Loucy (cell line): ENCODE data around the gene RCE1.

Experiments
- H2AFZ ChIP-seq: fragments of 200-600 bp; sonication (generic); 2 replicates; pipeline ENCODE4 v1.6.0; 2016; ENCODE audit warnings: antibody characterized with exemption, mild to moderate bottlenecking, low read length, moderate library complexity
- H3F3A ChIP-seq: fragments of 200-600 bp; 2 replicates; pipeline ENCODE4 v1.6.0; 2016; ENCODE audit warnings: antibody characterized with exemption, low read depth, mild to moderate bottlenecking
- H3K27me3 ChIP-seq: fragments of 200-600 bp; sonication (generic); 2 replicates; pipeline ENCODE4 v1.6.1; 2014; ENCODE audit warnings: low read length, mild to moderate bottlenecking; ENCODE audit not compliant: insufficient read depth, poor library complexity, severe bottlenecking
- H3K36me3 ChIP-seq: fragments of 200-600 bp; sonication (generic); 2 replicates; pipeline ENCODE4 v1.6.1; 2016; ENCODE audit warnings: low read length; ENCODE audit not compliant: insufficient read depth
- H3K4me1 ChIP-seq: fragments of 200-600 bp; sonication (generic); 2 replicates; pipeline ENCODE4 v1.5.1; 2014; ENCODE audit warnings: low read length, mild to moderate bottlenecking; ENCODE audit not compliant: insufficient read depth, poor library complexity, severe bottlenecking
- H3K4me2 ChIP-seq: fragments of 200-600 bp; sonication (generic); 2 replicates; pipeline ENCODE4 v1.6.0; 2014; ENCODE audit warnings: antibody characterized with exemption, low read length, low read depth, mild to moderate bottlenecking; ENCODE audit not compliant: poor library complexity, severe bottlenecking
- H3K4me3 ChIP-seq: fragments of 200-600 bp; sonication (generic); 2 replicates; pipeline ENCODE4 v1.5.1; 2014; ENCODE audit warnings: low read length, mild to moderate bottlenecking, mixed read lengths; ENCODE audit not compliant: poor library complexity, severe bottlenecking
- H3K79me2 ChIP-seq: fragments of 200-600 bp; sonication (generic); 2 replicates; pipeline ENCODE4 v1.6.1; 2014; ENCODE audit warnings: low read length; ENCODE audit not compliant: insufficient read depth
- H3K9ac ChIP-seq: fragments of 200-600 bp; sonication (generic); 2 replicates; pipeline ENCODE4 v1.6.0; 2014; ENCODE audit warnings: mild to moderate bottlenecking, low read depth, low read length, moderate library complexity; ENCODE audit not compliant: poor library complexity, severe bottlenecking
- H3K9me2 ChIP-seq: fragments of 200-600 bp; sonication (generic); replicated peaks from 2 replicates; pipeline ENCODE4 v1.6.1; 2016; ENCODE audit warnings: low read depth, low read length, mixed read lengths
- H3K9me3 ChIP-seq: fragments of 200-600 bp; sonication (generic); 2 replicates; pipeline ENCODE4 v1.6.1; 2014; ENCODE audit warnings: mild to moderate bottlenecking, antibody characterized with exemption, low read length, low read depth; ENCODE audit not compliant: insufficient read depth
- H4K20me1 ChIP-seq: fragments of 200-600 bp; sonication (generic); 2 replicates; pipeline ENCODE4 v1.6.0; 2014; ENCODE audit warnings: antibody characterized with exemption, low read length, mild to moderate bottlenecking; ENCODE audit not compliant: insufficient read depth, poor library complexity, severe bottlenecking
- CTCF ChIP-seq: fragments of 200-600 bp; sonication (generic); conservative IDR thresholded peaks from 2 replicates; pipeline ENCODE4 v1.5.1; 2014; ENCODE audit warnings: mild to moderate bottlenecking, antibody characterized with exemption, low read length
- EZH2phosphoT487 ChIP-seq: fragments of 200-600 bp; IDR thresholded peaks from 2 replicates; pipeline ENCODE4 v1.6.1; 2018; ENCODE audit warnings: antibody characterized with exemption, mild to moderate bottlenecking, moderate library complexity, borderline replicate concordance

RCE1 gene

GRCh38 chr11:66854231-66854661 is 11.0 kb downstream of the RCE1 start:
- H3K9me3 ChIP-seq: no peaks in the 10 kb centered on the region
- H3K9ac ChIP-seq: no peak overlapping the region
- peaks cover 21% of the 10 kb centered on the region for H3K4me1 ChIP-seq
- H3K27me3 ChIP-seq: no peaks in the 10 kb centered on the region
- H3K36me3 ChIP-seq: no peaks in the 10 kb centered on the region
- H3F3A ChIP-seq: no peaks in the 10 kb centered on the region
- H3K4me2 ChIP-seq: no peak overlapping the region
- H3K9me2 ChIP-seq: no peaks in the 10 kb centered on the region
- no peak overlapping the region for H3K4me3 ChIP-seq
- TF ChIP-seq CTCF (no peak), EZH2phosphoT487 (no peak)
- H4K20me1 ChIP-seq: peaks cover 5% of the 10 kb centered on the region
- no peak overlapping the region for H2AFZ ChIP-seq
- H3K79me2 ChIP-seq: peaks cover 32% of the 10 kb centered on the region

DNA sequence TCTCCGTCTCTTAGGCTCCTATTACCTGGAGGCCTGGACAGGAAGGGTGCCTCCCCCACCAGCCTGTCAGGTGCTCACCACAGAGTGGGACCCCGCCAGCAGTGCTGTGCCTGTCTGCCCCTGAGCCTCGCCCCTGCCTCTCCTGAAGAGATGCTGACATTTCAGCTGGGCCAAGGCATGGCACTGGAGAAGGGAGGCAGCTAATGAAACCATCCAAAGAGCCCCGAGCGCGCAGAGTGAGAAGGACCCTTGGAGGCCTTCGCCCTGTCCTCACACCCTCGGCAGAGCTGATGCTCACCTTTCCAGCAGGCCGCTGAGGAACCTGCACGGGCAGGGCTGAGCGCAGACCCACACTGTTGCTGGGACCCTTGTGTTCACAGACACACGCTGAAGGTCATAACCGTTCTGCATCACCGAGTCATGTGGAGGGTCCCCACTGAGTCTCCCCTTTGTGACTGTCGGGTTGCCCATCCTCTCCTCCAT is 11.5 kb downstream of the RCE1 start:
- Histone ChIP-seq H3K9ac (peak overlapping the region; percentile 98), H3K4me3 (no peak overlapping the region), H4K20me1 (peaks cover 7% of the 10 kb centered on the region), H3K79me2 (peaks cover 34% of the 10 kb centered on the region), H3K4me1 (peaks cover 21% of the 10 kb centered on the region), H2AFZ (no peak overlapping the region), H3K27me3 (no peaks in the 10 kb centered on the region), H3K9me2 (no peaks in the 10 kb centered on the region), H3F3A (no peaks in the 10 kb centered on the region), H3K4me2 (peak overlapping the region; percentile 88), H3K9me3 (no peaks in the 10 kb centered on the region), H3K36me3 (no peaks in the 10 kb centered on the region)
- TF ChIP-seq CTCF (no peak), EZH2phosphoT487 (no peak)

DNA sequence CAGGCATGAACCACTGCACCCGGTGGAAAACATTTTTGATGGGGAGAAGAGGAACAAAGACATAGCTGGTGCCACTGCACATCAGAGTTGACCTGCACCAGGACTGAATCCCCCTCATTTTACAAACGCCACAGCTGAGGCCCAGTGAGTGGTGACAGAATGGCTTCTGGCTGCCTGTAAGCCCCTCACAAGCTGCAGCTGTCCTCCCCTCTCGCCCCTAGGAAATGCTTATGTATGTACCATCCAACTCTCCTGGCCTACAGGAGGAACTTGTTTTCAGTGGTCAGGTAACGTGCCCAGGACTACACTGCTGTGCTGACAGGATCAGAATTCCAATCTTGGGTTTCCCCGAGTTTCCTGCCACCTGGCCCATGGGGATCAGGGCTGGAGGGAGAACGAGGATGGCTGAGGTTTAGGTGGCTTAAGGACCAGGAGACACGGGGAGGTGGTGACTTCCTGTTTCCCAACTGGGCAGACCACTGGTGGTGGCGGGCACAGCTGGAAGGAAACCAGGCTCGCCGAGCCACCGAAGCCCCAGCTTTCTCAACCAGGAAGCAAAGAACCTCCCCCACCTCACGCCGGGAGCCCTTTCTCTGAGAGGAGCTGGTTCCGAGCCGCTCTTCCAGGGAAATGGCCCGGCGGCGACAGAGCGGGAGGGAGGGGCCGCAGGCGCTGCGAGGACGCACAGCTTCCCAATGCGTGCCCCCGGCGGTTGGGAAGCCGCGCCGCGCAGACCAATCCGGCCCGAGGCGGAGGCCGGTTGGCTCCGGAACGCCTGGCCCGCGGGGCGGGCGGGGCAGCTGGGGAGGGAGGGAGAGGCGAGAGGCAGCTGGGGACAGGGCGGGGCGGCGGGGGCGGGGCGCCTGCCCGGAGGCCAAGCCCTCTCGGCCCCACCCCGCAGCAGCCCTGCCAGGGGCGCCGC is 12.6 kb downstream of the RCE1 start:
- Histone ChIP-seq H2AFZ (peak overlapping the region; percentile 93), H3K9ac (peak overlapping the region; percentile 98), H3F3A (no peaks in the 10 kb centered on the region), H3K9me3 (no peaks in the 10 kb centered on the region), H3K4me2 (peak overlapping the region; percentile 88), H3K79me2 (peaks cover 34% of the 10 kb centered on the region), H3K4me1 (peaks cover 21% of the 10 kb centered on the region), H3K27me3 (no peaks in the 10 kb centered on the region), H3K4me3 (peak overlapping the region; percentile 88), H3K36me3 (no peaks in the 10 kb centered on the region), H3K9me2 (no peaks in the 10 kb centered on the region), H4K20me1 (peaks cover 9% of the 10 kb centered on the region)
- TF ChIP-seq CTCF: no peak
- TF ChIP-seq EZH2phosphoT487: no peak
